Bronchial epithelial cell (primary cell): Measurements from ENCODE around the gene RPAIN. TPM values are rescaled to one million over a fixed set of nuclear protein-coding genes. Genes with fewer than 3 reads are reported as not detected.

Experiments
- DNase-seq: peaks from one replicate; pipeline ENCODE4 v3.0.0-alpha.2; 2010; ENCODE audit warnings: low read depth
- FAIRE-seq: peaks from 2 replicates; lab custom pipeline; 2011; peaks lifted over from hg19 to GRCh38; lab: Jason Lieb, UNC
- H3K27me3 ChIP-seq: 2 replicates; pipeline ENCODE4 v1.5.1; 2011; ENCODE audit warnings: low read length; ENCODE audit not compliant: control insufficient read depth, insufficient read depth
- H3K36me3 ChIP-seq: 2 replicates; pipeline ENCODE4 v1.5.1; 2011; ENCODE audit warnings: low read length; ENCODE audit not compliant: control insufficient read depth, insufficient read depth
- H3K4me3 ChIP-seq: 2 replicates; pipeline ENCODE4 v1.5.1; 2011; ENCODE audit warnings: mild to moderate bottlenecking, low read depth, low read length, control low read depth
- total RNA-seq: library from RNA; depleted of rRNA; stranded (reverse); fragments of >200 nt; gene quantifications from 2 replicates; pipeline ENCODE4 v1.2.1, GENCODE V29; 2014
- TF ChIP-seq, protein P1 (sequence below): IDR thresholded peaks from 2 replicates; pipeline ENCODE4 v1.5.1; 2011; ENCODE audit warnings: mild to moderate bottlenecking, moderate library complexity, low read length, control low read depth, inconsistent platforms; ENCODE audit not compliant: insufficient read depth, severe bottlenecking

The RPAIN gene, protein sequence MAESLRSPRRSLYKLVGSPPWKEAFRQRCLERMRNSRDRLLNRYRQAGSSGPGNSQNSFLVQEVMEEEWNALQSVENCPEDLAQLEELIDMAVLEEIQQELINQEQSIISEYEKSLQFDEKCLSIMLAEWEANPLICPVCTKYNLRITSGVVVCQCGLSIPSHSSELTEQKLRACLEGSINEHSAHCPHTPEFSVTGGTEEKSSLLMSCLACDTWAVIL
- total RNA-seq: 36.6 and 50.5 TPM in 2 replicates

GRCh38 chr17:5419959-5420653 is at the start of gene RPAIN:
Gene RPAIN, plus strand, starts transcription at chr17:5420182. Its CDS starts 29 bp downstream, at chr17:5420211.
- Histone ChIP-seq H3K27me3 (no peaks in the 10 kb centered on the region), H3K36me3 (peaks cover 8% of the 10 kb centered on the region), H3K4me3 (peak within 1 kb of the TSS; percentile 71)
- TF ChIP-seq, protein P1, sequence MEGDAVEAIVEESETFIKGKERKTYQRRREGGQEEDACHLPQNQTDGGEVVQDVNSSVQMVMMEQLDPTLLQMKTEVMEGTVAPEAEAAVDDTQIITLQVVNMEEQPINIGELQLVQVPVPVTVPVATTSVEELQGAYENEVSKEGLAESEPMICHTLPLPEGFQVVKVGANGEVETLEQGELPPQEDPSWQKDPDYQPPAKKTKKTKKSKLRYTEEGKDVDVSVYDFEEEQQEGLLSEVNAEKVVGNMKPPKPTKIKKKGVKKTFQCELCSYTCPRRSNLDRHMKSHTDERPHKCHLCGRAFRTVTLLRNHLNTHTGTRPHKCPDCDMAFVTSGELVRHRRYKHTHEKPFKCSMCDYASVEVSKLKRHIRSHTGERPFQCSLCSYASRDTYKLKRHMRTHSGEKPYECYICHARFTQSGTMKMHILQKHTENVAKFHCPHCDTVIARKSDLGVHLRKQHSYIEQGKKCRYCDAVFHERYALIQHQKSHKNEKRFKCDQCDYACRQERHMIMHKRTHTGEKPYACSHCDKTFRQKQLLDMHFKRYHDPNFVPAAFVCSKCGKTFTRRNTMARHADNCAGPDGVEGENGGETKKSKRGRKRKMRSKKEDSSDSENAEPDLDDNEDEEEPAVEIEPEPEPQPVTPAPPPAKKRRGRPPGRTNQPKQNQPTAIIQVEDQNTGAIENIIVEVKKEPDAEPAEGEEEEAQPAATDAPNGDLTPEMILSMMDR: no peak
- peak; percentile 8 for DNase-seq
- FAIRE-seq: no peak

GRCh38 chr17:5370411-5370810 is 49.6 kb upstream of the RPAIN start:
- DNase-seq: no peak
- TF ChIP-seq, protein P1: no peak
- no peak for FAIRE-seq
- Histone ChIP-seq H3K4me3 (no peak overlapping the region), H3K27me3 (no peaks in the 10 kb centered on the region), H3K36me3 (peaks cover 2% of the 10 kb centered on the region)

DNA sequence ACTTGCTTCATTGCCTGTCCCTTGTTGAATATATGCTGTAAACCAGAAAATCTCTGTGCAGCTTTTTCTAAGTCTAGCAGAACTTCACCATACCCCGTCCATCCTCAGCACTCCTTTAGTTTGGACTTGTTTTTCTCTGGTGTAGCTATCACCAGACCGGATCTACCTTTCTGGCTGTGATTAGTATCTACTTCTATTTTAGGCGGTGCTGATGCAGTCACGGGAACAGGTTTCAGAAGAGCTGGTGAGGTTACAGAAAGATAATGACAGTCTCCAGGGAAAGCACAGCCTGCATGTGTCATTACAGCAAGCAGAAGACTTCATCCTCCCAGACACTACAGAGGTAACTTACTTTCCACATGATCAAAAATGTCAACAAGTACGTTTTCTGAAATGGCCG is 46.9 kb upstream of the RPAIN start:
- FAIRE-seq (no peak), DNase-seq (no peak)
- TF ChIP-seq, protein P1: no peak
- H3K27me3 ChIP-seq: no peaks in the 10 kb centered on the region
- H3K4me3 ChIP-seq: no peak overlapping the region
- peaks cover 4% of the 10 kb centered on the region for H3K36me3 ChIP-seq

DNA sequence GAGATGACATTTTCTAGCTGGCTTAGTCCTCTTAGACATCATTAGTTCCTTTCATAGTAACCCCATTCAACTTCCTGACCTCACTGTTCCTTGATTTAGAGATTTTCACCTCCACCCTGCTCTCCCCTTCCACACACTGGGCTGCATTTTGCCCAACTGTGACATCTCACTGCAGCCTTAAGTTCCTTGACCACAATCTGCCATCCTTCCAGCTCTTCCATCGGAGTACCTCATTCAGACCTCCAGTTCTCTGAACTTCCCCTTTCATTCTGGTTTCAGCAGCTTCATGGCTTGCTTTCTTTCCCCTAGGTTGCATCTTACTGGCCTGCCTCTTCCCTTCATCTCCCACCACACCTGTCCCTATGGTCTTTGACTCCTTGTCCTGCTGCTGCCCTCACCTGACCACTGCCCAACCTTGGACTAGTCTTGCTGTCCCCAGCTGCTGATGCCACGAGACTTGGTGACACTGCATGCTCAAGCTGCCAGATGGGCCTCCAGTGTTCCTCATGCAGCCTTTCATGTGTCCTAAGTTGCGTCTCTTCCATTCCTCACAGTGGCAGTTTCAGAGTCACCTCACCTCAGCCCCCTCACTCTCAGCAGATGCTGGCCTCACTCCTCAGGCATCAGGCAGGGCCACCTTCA is 41.3 kb upstream of the RPAIN start:
- DNase-seq (no peak), FAIRE-seq (peak; percentile 23)
- no peaks in the 10 kb centered on the region for H3K27me3 ChIP-seq
- TF ChIP-seq, protein P1: no peak
- H3K36me3 ChIP-seq: peaks cover 14% of the 10 kb centered on the region
- no peak overlapping the region for H3K4me3 ChIP-seq

DNA sequence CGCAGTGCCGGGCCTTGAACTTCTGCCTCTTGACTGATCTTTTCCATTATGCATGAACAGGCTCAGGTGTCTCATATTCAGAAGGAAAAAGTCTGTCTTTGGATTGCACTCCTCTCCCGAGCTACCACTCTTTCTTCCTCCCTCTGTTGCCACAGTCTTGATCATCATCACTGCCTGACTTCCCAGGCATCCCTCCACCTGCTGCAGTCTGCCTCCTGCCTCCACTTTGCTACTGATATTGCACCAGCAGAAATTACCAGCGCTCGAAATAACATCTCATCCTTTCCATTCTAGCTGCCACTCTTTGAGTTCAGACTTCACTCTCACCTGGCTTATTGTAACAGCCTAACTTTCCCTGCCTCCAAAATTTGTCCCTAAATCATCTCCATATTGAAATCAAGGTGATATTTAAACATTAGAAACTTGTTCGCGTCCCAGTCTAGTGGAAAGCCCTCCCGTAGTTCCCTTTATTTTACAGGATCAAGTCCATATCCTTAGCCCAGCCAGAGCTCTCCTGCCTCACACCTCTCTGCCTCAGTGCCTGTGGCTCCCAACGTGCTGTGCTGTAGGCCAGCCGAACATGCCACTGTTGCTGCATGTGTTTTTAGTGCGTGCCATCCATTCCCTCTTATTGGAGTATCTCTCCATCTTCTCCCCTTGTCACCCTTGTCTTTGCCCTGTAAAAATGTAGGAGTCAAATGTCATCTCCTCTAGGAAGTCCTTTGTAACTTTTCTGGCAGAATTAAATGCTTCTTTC is 40.5 kb upstream of the RPAIN start:
- TF ChIP-seq, protein P1: no peak
- H3K4me3 ChIP-seq: no peak overlapping the region
- DNase-seq: no peak
- FAIRE-seq: no peak
- peaks cover 14% of the 10 kb centered on the region for H3K36me3 ChIP-seq
- no peaks in the 10 kb centered on the region for H3K27me3 ChIP-seq
